Measurements from ENCODE around the gene GNAS.
"Not testable (repeated sequence)": the region's sequence is repeated elsewhere in the genome, so short reads cannot be mapped to it uniquely, and the experiment has no call there.

GNAS gene

DNA sequence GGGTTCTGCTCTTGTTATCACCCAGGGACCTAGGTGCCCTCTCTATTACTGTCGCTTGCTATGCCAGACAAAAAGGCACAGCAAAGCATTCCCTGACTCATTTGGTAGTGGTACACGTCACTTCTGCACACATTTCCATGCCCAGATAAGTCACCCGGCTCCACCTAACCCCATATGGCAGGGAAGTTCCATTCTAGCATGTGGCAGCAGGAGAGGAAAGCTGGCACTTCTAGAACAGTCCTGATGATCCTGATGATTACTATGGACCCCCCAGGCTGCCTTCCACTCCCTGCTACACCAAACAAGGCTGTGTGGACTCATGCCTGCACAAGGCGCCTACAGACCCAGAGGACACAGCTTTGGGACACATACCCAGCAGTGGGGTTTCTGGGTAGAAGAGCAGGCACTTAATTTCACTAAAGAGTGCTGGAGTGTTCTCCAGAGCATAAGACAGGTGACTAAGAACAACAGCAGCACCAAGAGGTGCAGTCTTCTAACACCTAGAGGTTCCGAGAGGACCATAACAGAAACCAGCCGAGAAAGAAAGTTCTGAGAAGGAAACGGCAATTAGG, 75.1 kb downstream of the GNAS start:
- no peak for DNase-seq (ENCODE audit: low read depth)

DNA sequence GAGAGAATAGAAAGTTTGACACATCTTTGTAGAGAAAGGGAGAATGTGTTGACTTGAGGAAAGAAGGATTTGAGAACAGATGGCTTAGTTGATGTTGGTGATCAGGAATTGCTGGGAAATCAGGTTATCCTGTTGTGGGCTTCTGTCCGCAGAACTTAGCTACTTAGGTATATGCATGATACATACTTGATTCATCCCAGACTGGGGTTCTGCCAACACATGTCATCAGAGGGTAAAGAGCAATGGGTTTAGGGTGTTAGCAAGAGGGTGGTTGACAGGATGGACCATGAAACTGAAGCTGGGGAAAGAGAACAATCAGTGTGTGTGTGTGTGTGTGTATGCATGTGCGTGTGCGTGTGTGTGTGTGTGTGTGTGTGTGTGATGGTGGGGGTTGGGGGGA, 78.0 kb downstream of the GNAS start:
- no peak for DNase-seq (ENCODE audit: low read depth)

DNA sequence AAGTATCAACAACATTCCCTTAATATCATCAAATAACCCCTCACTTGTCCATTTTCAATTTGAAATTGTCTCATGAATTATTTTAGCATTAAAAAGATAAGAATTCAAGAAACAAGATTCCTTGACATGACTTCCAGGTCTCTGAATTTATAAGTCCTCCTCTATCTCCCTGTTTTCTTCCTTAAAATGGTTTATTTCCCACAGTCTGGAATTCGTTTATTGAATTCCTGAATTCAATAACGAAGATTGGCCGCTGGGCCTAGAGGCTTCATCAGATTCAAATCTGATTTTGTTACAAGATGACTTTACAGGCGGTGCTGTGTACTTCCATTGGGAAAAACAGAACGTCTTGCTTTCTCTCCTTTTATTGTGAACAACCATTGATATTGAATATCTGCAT, 79.7 kb downstream of the GNAS start:
- no peak for DNase-seq (ENCODE audit: low read depth)

GRCh38 chr20:58938078-58938477, 85.6 kb downstream of the GNAS start:
- DNase-seq (ENCODE audit: low read depth), result no peak

DNA sequence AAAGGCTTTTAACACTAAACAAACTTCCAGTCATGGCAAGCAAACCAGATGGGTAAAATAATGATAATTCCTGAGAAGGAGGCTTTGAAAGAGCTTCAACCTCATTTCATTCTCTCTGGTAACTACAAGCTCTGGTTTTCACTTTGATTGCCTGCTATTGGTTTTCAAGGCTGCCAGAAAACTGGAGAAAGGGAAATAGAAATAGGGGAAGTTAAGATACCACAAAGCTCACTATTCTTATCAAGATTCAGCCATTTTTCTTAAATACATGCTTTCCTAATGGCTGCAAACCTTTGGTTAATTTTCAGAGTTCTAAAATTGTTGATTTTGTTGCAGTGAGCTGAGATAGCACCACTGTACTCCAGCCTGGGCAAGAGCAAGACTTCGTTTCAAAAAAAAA, 86.0 kb downstream of the GNAS start:
- no peak for DNase-seq (ENCODE audit: low read depth)

GRCh38 chr20:58941471-58941870, 89.0 kb downstream of the GNAS start:
- no peak for DNase-seq (ENCODE audit: low read depth)

- DNase-seq (ENCODE audit: low read depth), result no peak
These were observed 90.0 kb downstream of the GNAS start for GRCh38 chr20:58942549-58942948.

GRCh38 chr20:58944610-58945009, 92.1 kb downstream of the GNAS start:
- DNase-seq (ENCODE audit: low read depth), result no peak

DNA sequence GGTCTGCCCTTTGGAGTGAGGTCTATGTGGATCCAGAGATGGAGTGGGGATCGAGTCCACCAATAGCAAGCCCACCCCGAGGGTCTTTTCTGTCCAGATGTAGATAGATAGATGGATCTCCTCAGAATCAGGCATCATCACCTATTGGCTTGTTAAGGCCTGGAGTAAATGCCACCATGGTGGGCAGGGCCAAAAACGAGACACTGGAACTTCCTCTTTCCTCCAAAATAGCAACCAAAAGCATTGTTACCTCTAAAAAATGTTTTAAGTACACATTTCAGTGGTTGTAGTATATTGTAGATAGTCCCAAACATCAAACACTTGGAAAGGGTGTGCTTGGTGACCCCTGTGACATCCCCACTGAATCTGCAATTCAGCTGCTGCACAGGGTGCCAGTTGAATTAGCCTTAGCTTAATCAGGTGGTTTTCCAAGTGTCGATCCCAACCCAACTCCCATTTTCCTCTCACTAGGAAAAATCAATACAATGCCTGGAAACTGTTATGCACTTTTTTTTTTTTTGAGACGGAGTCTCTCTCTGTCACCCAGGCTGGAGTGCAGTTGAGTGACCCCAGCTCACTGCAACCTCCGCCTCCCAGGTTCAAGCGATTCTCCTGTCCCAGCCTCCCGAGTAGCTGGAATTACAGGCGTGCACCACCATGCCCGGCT, 93.6 kb downstream of the GNAS start:
- DNase-seq (ENCODE audit: low read depth), result no peak

- DNase-seq (ENCODE audit: low read depth), result not testable (repeated sequence)
These were observed 95.4 kb downstream of the GNAS start for GRCh38 chr20:58947797-58948388.

DNA sequence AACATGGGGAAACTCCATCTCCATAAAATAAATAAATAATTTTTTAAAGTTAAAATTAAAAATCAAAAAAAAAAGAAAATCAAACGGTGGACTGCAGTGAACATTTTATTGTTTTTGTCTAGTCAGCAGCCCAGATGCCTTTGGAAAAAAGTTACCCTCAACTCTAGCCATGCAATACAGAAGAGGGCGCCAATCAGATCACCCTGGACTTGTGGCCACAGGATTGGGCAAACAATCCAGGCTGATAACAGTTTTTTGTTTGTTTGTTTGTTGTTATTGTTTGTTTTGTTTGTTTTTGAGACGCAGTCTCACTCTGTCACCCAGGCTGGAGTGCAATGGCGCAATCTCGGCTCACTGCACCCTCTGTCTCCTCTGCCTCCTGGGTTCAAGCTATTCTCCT, 98.1 kb downstream of the GNAS start:
- DNase-seq (ENCODE audit: low read depth), result no peak

- no peak for DNase-seq (ENCODE audit: low read depth)
These were observed 100.5 kb downstream of the GNAS start for GRCh38 chr20:58953050-58953449.

GRCh38 chr20:58956078-58956477, 103.6 kb downstream of the GNAS start:
- DNase-seq (ENCODE audit: low read depth), result no peak

- no peak for DNase-seq (ENCODE audit: low read depth)
These were observed 107.1 kb downstream of the GNAS start for GRCh38 chr20:58959652-58960051.

Measured in stimulated activated CD4-positive, alpha-beta T cell treated with anti-CD3 and anti-CD28 coated beads, Interleukin-2, amount 100 ng/mL, for 4 hours (primary cell).